Type B pancreatic cell (in vitro differentiated cells): ENCODE measurements around the gene TSPY3. TPM values are rescaled to one million over a fixed set of nuclear protein-coding genes. Genes with fewer than 3 reads are reported as not detected.
"Not testable (repeated sequence)": the region's sequence is repeated elsewhere in the genome, so short reads cannot be mapped to it uniquely, and the experiment has no call there.

Source experiments
- DNase-seq: peaks from one replicate; pipeline ENCODE4 v3.0.0; 2021; ENCODE audit warnings: mixed read lengths; ENCODE audit not compliant: unreplicated experiment; ENCODE audit errors: extremely low spot score
- H3K27ac Mint-ChIP-seq: 2 replicates; pipeline ENCODE4 v1.8.0; 2021; ENCODE audit warnings: mild to moderate bottlenecking, mixed read lengths
- H3K27me3 Mint-ChIP-seq: 2 replicates; pipeline ENCODE4 v1.8.0; 2021; ENCODE audit warnings: mixed read lengths
- H3K36me3 Mint-ChIP-seq: 2 replicates; pipeline ENCODE4 v1.8.0; 2021; ENCODE audit warnings: mixed read lengths
- H3K4me1 Mint-ChIP-seq: one replicate; pipeline ENCODE4 v1.8.0; 2021; ENCODE audit warnings: mixed read lengths; ENCODE audit not compliant: unreplicated experiment
- H3K4me3 Mint-ChIP-seq: 2 replicates; pipeline ENCODE4 v1.8.0; 2021; ENCODE audit warnings: mild to moderate bottlenecking, mixed read lengths
- H3K9me3 Mint-ChIP-seq: 2 replicates; pipeline ENCODE4 v1.8.0; 2021; ENCODE audit warnings: mixed read lengths
- long read RNA-seq: library from polyadenylated mRNA; unstranded; transcript quantifications from one replicate; pipeline ENCODE4 v2.0.0, GENCODE V29; 2020
- total RNA-seq: library from RNA; stranded (reverse); gene quantifications from 2 replicates; pipeline ENCODE4 v1.2.1, GENCODE V29; 2021; ENCODE audit warnings: low replicate concordance

The TSPY3 gene
- not detected in 2 replicates for total RNA-seq
- long read RNA-seq: 0 reads

GRCh38 chrY:9398121-9398520 is at the start of gene TSPY3:
Gene TSPY3 (plus strand): TSS chrY:9398421. CDS start chrY:9398467, 46 bp downstream.
- not testable (repeated sequence) for DNase-seq, H3K36me3 Mint-ChIP-seq, H3K4me1 Mint-ChIP-seq, H3K4me3 Mint-ChIP-seq, H3K9me3 Mint-ChIP-seq, H3K27ac Mint-ChIP-seq, H3K27me3 Mint-ChIP-seq

GRCh38 chrY:9357497-9357896 is 40.7 kb upstream of the TSPY3 start, which contains the start of gene TSPY8:
Gene TSPY8 (plus strand): TSS chrY:9357797. CDS start chrY:9357843, 46 bp downstream.
- not testable (repeated sequence) for H3K4me3 Mint-ChIP-seq, H3K27me3 Mint-ChIP-seq, DNase-seq, H3K9me3 Mint-ChIP-seq, H3K36me3 Mint-ChIP-seq, H3K4me1 Mint-ChIP-seq, H3K27ac Mint-ChIP-seq

- not testable (repeated sequence) for DNase-seq, H3K27me3 Mint-ChIP-seq, H3K4me3 Mint-ChIP-seq, H3K4me1 Mint-ChIP-seq, H3K36me3 Mint-ChIP-seq, H3K9me3 Mint-ChIP-seq, H3K27ac Mint-ChIP-seq
Measured at GRCh38 chrY:9396527-9396926, 1.7 kb upstream of the TSPY3 start.

Other genes with a start within 250 kb of the TSPY3 start
- not detected in 2 replicates for gene TSPY4, start 61.0 kb upstream of the TSPY3 start, total RNA-seq
- not detected in 2 replicates for gene TSPY8, start 40.6 kb upstream of the TSPY3 start, total RNA-seq
- not detected in 2 replicates for gene TSPY1, start 68.5 kb downstream of the TSPY3 start, total RNA-seq
- gene TSPY9, start 88.8 kb downstream of the TSPY3 start, total RNA-seq: not detected in 2 replicates
- gene TSPY10, start 129.5 kb downstream of the TSPY3 start, total RNA-seq: not detected in 2 replicates